Ectodermal cell (in vitro differentiated cells): ENCODE measurements around the gene TOX4.

Experiments
- H3K27ac ChIP-seq: 2 replicates; pipeline ENCODE4 v1.7.0; 2013; ENCODE audit warnings: mild to moderate bottlenecking, low read depth, low read length; ENCODE audit not compliant: insufficient read depth, poor library complexity, severe bottlenecking
- H3K27me3 ChIP-seq: 2 replicates; pipeline ENCODE4 v1.7.0; 2013; ENCODE audit warnings: mild to moderate bottlenecking, low read length; ENCODE audit not compliant: insufficient read depth, control insufficient read depth, poor library complexity, severe bottlenecking
- H3K36me3 ChIP-seq: one replicate; pipeline ENCODE4 v1.7.0; 2013; ENCODE audit warnings: low read length; ENCODE audit not compliant: control insufficient read depth, insufficient read depth
- H3K4me1 ChIP-seq: one replicate; pipeline ENCODE4 v1.7.0; 2013; ENCODE audit warnings: low read length; ENCODE audit not compliant: control insufficient read depth, insufficient read depth
- H3K4me3 ChIP-seq: 2 replicates; pipeline ENCODE4 v1.7.0; 2013; ENCODE audit warnings: low read depth, low read length, control low read depth; ENCODE audit not compliant: insufficient read depth
- H3K9me3 ChIP-seq: 2 replicates; pipeline ENCODE4 v1.7.0; 2013; ENCODE audit warnings: mild to moderate bottlenecking, low read length, moderate library complexity; ENCODE audit not compliant: control insufficient read depth
- WGBS, 2 experiments: methylation state at CpG; one replicate each; pipeline ENCODE4 v1.1.7; 2013; ENCODE audit warnings: missing lambda C conversion rate in 2 of 2; 5-methylcytosine and 5-hydroxymethylcytosine counted together

The TOX4 gene

DNA sequence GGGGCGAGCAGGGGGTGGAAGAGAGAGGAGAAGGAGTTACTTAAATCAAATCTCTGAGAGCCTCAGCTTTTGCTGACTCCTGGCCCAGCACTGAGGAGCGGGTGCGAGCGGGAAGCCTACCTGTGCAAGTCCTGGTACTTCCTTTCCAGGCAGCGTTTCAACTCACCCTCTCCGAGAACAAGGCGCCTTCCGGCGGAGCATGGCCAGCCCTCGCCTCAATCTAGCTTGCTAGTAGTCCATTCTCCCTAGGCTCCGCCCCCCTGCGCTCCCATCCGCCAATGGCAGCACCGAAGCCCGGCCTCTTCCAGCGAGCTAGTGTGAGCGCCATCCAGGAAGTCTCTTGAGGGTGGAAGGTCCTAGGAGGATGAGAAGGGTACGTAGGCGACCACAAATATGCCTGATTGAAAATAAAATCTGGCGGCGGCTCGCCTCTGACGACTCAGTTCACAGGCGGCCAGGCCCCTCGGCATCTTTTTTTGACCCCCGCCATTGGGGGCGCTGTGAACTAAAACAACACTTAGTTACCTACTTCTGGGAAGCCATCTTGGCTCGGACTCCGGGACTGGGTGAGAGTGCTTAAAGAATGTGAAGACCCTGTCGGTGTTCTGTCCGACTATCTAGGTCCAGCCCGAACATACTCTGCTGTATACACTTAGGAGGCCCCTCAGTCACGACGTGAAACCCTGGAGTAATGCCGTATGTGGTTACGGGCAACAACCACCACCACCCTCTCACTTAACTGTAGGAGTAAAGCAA is 20.9 kb upstream of the TOX4 start, which contains the start of gene CHD8:
TSS of gene CHD8 (minus strand) at position 212 of the 756 bp plus-strand sequence. CDS start 24,480 bp downstream, outside the sequence.
- Histone ChIP-seq H3K4me3 (peak within 1 kb of the TSS; percentile 95), H3K36me3 (no peaks in the 10 kb centered on the region), H3K27ac (peak within 1 kb of the TSS; percentile 96), H3K9me3 (no peaks in the 10 kb centered on the region), H3K27me3 (no peaks in the 10 kb centered on the region), H3K4me1 (peaks cover 7% of the 10 kb centered on the region)
- WGBS, 2 experiments, result 1 to 3% methylated on average over 34 to 36 of the region's 36 CpGs

DNA sequence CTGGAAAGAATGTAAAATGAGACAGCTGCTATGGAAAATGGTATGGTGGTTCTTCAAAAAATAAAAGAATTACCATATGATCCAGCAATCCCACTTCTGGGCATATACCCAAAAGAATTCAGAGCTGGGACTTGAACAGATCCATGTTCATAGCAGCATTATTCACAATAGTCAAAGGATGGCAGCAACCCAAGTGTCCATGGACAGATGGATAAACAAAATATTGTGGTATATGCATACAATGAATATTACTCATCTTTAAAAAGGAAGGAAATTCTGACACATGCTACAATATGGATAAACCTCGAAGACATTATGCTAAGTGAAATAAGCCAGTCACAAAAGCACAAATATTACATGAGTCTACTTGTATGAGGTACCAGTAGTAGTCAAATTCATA is 9.4 kb upstream of the TOX4 start:
- H3K4me3 ChIP-seq, result no peak overlapping the region
- no peaks in the 10 kb centered on the region for H3K9me3 ChIP-seq
- H3K27me3 ChIP-seq, result no peaks in the 10 kb centered on the region
- no peaks in the 10 kb centered on the region for H3K4me1 ChIP-seq
- 92 to 100% methylated on average over 1 of the region's 1 CpG for WGBS, 2 experiments
- H3K36me3 ChIP-seq, result peaks cover 38% of the 10 kb centered on the region
- no peak overlapping the region for H3K27ac ChIP-seq

DNA sequence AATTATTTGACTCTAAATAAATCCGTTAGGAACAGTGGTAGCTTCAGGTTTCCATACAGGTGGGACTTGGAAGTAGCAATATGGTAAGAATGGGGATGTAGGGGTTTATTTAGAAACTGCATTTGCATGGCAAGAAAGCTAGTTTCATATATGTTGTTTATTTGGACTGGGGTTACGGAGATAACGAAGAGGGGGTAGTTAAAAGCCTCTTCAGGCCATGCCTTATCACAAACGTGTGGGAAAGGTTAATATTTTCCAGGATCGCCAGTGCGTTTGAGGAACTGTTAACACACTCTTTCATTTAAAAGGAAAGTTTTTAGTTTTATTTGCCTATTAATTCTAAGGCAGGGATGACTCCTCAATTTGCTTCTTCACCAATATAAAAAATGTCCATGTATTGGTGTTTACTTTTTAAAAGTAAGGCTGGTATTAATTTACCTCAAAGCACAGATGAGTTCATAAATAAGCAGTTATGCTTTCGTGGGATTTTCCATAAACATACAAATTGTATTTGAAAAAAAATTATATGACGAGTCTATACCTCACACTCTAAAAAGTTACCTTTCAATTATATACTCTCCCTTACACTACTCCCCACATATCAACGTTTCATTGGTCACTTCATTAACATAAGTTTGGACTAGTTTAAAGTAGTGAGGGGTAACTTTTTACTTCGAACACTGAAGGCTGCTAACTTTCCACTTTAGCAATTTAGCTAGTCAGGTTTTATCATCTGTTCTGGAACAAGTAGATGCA is 1.1 kb upstream of the TOX4 start:
- no peak overlapping the region for H3K27ac ChIP-seq
- no peaks in the 10 kb centered on the region for H3K27me3 ChIP-seq
- peak overlapping the region; percentile 99 for H3K4me3 ChIP-seq
- H3K36me3 ChIP-seq, result peaks cover 8% of the 10 kb centered on the region
- peaks cover 5% of the 10 kb centered on the region for H3K4me1 ChIP-seq
- H3K9me3 ChIP-seq, result no peaks in the 10 kb centered on the region
- 62 to 74% methylated on average over 6 to 9 of the region's 10 CpGs for WGBS, 2 experiments

DNA sequence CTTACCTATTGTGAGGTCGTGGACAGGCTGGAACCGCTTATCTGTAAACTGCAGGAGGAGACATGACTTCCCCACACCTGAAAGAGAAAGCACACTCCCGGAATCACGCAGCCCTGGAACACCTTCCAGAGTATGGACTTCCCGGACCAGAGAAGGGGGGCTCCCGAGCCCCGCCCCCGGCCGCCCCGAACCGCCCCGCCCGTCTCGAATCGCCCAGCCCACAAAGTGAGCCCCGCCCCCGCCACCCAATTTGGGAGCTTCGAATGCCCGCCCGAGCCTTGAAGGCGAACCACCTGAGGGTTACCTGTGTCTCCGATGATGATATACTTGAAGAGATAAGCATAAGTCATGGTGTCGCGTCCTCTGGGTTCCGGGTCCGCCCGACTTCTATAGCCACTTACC is 471 bp upstream of the TOX4 start:
- H3K27ac ChIP-seq, result no peak overlapping the region
- H3K4me1 ChIP-seq, result peaks cover 5% of the 10 kb centered on the region
- 0 to 1% methylated on average over 27 of the region's 27 CpGs for WGBS, 2 experiments
- peak overlapping the region; percentile 99 for H3K4me3 ChIP-seq
- H3K27me3 ChIP-seq, result no peaks in the 10 kb centered on the region
- H3K36me3 ChIP-seq, result peaks cover 8% of the 10 kb centered on the region
- no peaks in the 10 kb centered on the region for H3K9me3 ChIP-seq

DNA sequence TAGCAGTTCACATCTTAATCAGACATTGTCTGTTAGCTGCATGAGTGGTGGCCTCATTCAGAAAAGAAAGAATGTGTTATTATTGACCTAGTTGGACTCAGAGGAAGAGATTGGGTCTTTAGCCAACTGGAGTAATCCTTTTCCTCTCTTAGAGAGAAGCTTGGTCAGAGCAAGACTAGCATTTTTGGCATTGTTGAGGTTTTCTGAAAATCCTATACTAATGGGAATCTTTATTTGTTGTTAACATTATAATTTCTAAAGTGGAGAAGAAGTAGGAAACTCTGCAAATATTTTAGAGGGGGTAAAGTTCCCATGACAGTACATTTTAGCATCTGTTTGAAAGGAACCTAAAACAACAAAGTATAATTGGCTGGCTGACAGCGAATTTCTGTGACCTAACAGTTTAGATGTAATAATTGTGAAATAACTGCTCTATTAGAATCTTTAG is 9.7 kb downstream of the TOX4 start:
- Histone ChIP-seq H3K4me1 (no peaks in the 10 kb centered on the region), H3K4me3 (no peak overlapping the region), H3K36me3 (peaks cover 31% of the 10 kb centered on the region), H3K27ac (no peak overlapping the region), H3K27me3 (no peaks in the 10 kb centered on the region), H3K9me3 (no peaks in the 10 kb centered on the region)
- WGBS, 2 experiments, result 96 to 100% methylated on average over 1 of the region's 1 CpG

DNA sequence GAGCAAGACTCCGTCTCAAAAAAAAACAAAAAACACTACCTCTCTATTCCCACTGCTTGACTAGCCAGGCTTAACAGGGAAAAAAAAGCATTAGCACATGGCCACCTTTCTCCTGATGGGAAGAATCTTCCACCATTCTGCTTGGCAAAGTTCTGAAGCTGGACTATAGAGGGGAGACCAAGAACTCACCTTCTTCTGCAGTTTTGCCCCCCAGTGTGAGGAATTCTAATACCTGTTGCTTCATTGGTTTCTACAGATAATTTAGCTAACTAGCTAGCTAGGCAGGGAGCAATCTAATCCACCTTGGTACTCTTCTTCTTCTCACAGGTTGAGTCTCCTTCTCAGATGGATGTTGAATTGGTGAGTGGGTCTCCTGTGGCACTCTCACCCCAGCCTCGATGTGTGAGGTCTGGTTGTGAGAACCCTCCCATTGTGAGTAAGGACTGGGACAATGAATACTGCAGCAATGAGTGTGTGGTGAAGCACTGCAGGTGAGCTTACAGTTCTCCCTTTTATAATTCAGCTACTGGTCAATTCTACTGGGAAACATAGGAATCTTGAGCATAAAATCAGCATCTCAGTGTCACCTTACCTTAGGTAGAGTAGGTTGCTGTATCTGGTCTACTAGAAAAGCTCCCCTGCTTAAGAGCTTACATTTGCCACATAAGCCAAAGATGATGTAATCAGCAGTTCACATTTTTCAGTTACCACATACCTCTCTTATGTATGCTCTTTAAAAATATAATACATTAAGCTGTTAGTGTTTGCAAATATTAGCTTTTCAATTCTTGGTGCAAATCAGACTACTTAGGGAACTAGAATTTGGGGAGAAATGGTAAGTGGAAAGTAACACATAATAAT is 18.1 kb downstream of the TOX4 start:
- peaks cover 49% of the 10 kb centered on the region for H3K36me3 ChIP-seq
- H3K27me3 ChIP-seq, result no peaks in the 10 kb centered on the region
- no peaks in the 10 kb centered on the region for H3K9me3 ChIP-seq
- 66 to 83% methylated on average over 2 of the region's 2 CpGs for WGBS, 2 experiments
- no peak overlapping the region for H3K4me3 ChIP-seq
- H3K27ac ChIP-seq, result no peak overlapping the region
- peaks cover 7% of the 10 kb centered on the region for H3K4me1 ChIP-seq

DNA sequence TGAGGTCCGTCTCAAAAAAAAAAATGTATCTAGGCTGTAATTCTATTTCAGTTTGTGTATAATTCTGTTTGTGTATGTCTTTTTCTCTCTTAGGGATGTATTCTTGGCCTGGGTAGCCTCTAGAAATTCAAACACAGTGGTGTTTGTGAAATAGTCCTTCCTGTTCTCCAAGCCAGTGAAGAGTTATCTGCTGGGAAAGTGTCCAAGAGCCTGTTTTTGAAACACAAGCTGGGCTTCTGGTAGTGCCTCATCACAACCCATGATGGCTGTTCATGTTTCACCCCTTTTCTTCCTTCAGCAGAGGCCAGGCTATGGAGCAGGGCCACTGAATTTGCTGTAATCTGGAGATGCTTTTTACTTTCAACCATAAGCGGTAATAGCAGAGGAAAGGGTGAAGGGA is 19.5 kb downstream of the TOX4 start:
- peaks cover 46% of the 10 kb centered on the region for H3K36me3 ChIP-seq
- no peak overlapping the region for H3K4me3 ChIP-seq

DNA sequence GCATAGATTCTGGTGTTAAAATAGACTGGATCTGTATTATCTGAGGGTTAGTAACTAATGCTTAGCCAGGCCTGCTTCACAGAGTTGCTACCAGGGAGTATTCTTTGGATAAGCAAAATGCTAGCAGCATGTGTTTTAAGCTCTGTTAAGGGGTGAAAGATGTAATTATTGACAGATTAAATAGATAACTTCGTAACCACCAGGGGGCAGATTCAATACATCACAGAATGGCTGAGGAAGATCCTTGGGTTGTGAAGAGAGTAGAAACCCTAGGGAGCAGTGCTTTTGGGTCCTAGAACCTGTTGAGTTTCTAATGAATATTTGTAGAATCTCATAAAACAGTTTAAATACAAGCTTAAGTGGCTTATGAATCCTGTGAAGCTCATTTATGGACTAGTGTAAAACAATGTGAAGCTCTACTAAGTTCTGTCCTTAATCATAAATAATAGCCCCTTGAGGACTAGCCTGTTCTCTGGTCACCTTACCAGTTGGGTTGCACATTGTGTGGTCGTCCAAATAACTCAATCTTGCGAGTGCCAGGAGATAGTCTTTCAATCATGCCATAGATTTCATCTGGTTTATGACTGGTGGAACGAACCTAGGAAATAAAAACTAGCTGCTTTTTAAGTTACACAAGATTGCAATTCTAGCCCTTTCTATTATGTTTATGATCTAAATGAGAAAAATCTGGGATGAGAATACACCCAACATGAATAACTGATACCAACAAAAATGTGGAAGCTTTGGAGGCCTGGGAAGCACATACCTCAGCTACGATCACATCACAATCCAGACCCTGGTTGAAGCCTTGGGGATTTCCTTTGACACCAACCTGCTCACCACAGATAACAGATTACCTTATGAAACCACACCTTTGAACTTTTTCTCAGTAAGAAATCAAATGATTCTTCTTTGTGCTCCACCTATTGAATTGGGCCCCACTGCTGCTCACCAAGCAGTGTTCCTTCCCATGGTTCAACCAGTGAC is 21.8 kb downstream of the TOX4 start:
- H3K9me3 ChIP-seq, result no peaks in the 10 kb centered on the region
- no peaks in the 10 kb centered on the region for H3K27me3 ChIP-seq
- no peak overlapping the region for H3K27ac ChIP-seq
- peaks cover 64% of the 10 kb centered on the region for H3K36me3 ChIP-seq
- no peak overlapping the region for H3K4me3 ChIP-seq
- WGBS, 2 experiments, result 83 to 86% methylated on average over 5 of the region's 5 CpGs
- H3K4me1 ChIP-seq, result peaks cover 7% of the 10 kb centered on the region

More for the DNA sequence above, 19.5 kb downstream of the TOX4 start:
- WGBS, 2 experiments, result 93 to 96% methylated on average over 2 of the region's 2 CpGs
- Histone ChIP-seq H3K4me1 (peaks cover 7% of the 10 kb centered on the region), H3K27ac (no peak overlapping the region), H3K27me3 (no peaks in the 10 kb centered on the region), H3K9me3 (no peaks in the 10 kb centered on the region)

DNA sequence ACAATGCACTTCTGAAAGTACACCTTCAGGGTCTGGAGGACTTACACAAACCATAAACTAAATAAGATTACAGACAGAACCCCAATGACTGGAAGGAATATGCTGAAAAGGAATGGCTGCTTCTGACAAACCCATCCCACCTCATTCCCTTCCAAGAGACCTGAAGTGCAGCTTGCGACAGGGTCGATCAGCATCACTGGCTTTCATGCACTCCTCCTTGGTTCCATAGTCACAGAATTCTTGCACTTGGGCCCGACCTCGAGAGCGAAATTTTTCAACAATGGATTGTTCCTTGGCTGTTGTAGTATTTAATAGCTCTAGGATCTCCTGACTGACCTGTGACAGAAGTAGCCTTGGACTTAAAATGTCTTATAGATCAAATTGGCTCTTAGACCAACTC is 24.6 kb downstream of the TOX4 start:
- no peaks in the 10 kb centered on the region for H3K27me3 ChIP-seq
- H3K9me3 ChIP-seq, result no peaks in the 10 kb centered on the region
- peaks cover 7% of the 10 kb centered on the region for H3K4me1 ChIP-seq
- H3K4me3 ChIP-seq, result no peak overlapping the region
- H3K36me3 ChIP-seq, result peaks cover 56% of the 10 kb centered on the region
- H3K27ac ChIP-seq, result no peak overlapping the region
- WGBS, 2 experiments, result 95 to 97% methylated on average over 5 of the region's 5 CpGs
